HG02623 (cell line): Measurements from ENCODE around the gene EHMT1.

Experiments
- ATAC-seq: cut with Tn5 transposase; IDR thresholded peaks from one replicate; pipeline ENCODE4 v1.9.1; 2021; ENCODE audit warnings: moderate library complexity; ENCODE audit not compliant: unreplicated experiment

The EHMT1 gene

GRCh38 chr9:137817236-137818200 lies 198.7 kb downstream of the EHMT1 start:
- ATAC-seq, result no peak

GRCh38 chr9:137818286-137818685 lies 199.5 kb downstream of the EHMT1 start:
- ATAC-seq, result no peak

- ATAC-seq, result no peak
Measured at GRCh38 chr9:137820161-137820855, 201.5 kb downstream of the EHMT1 start.

- ATAC-seq, result no peak
Measured at GRCh38 chr9:137823986-137824771, 205.4 kb downstream of the EHMT1 start.

- ATAC-seq, result no peak
Measured at GRCh38 chr9:137825324-137825989, 206.7 kb downstream of the EHMT1 start.

GRCh38 chr9:137827908-137828526 lies 209.2 kb downstream of the EHMT1 start:
- ATAC-seq, result no peak

GRCh38 chr9:137828527-137829259 lies 209.9 kb downstream of the EHMT1 start:
- no peak for ATAC-seq

- ATAC-seq, result no peak
Measured at GRCh38 chr9:137829260-137829996, 210.6 kb downstream of the EHMT1 start.

GRCh38 chr9:137832191-137832700 lies 213.4 kb downstream of the EHMT1 start:
- ATAC-seq, result no peak

- no peak for ATAC-seq
Measured at GRCh38 chr9:137832830-137833590, 214.2 kb downstream of the EHMT1 start.

- no peak for ATAC-seq
Measured at GRCh38 chr9:137833721-137834613, 215.2 kb downstream of the EHMT1 start.

GRCh38 chr9:137834846-137835546 lies 216.2 kb downstream of the EHMT1 start:
- no peak for ATAC-seq

GRCh38 chr9:137836151-137836830 lies 217.5 kb downstream of the EHMT1 start:
- ATAC-seq, result no peak

- no peak for ATAC-seq
Measured at GRCh38 chr9:137836831-137837241, 218.0 kb downstream of the EHMT1 start.

GRCh38 chr9:137837345-137838278 lies 218.8 kb downstream of the EHMT1 start:
- no peak for ATAC-seq
